Upper lobe of right lung (tissue), 1 donor: Measurements from ENCODE around the gene MAN2B2. TPM values are rescaled to one million over a fixed set of nuclear protein-coding genes. Genes with fewer than 3 reads are reported as not detected.

ENCODE experiments used
- ATAC-seq: fragments of 200-7000 bp; cut with Tn5 transposase; one replicate; pipeline ENCODE4 v1.9.1; 2020; ENCODE audit warnings: mild to moderate bottlenecking, moderate library complexity
- DNase-seq: peaks from one replicate; pipeline ENCODE4 v3.0.0-alpha.2; 2020
- H3K27ac ChIP-seq: fragments of 200-600 bp; one replicate; pipeline ENCODE4 v1.8.0; 2022
- H3K27me3 ChIP-seq: fragments of 200-600 bp; one replicate; pipeline ENCODE4 v1.8.0; 2022; ENCODE audit warnings: mild to moderate bottlenecking
- H3K36me3 ChIP-seq: fragments of 200-600 bp; one replicate; pipeline ENCODE4 v1.8.0; 2022
- H3K4me1 ChIP-seq: fragments of 200-600 bp; one replicate; pipeline ENCODE4 v1.8.0; 2022
- H3K4me3 ChIP-seq: fragments of 200-600 bp; one replicate; pipeline ENCODE4 v1.8.0; 2022; ENCODE audit warnings: mild to moderate bottlenecking
- H3K9me3 ChIP-seq: fragments of 200-600 bp; one replicate; pipeline ENCODE4 v1.8.0; 2022
- intact Hi-C: fragments of 100-400 bp; cut with DNase I; formaldehyde crosslinking; loops from one replicate; pipeline ENCODE4 v1.11.0; 2022
- total RNA-seq: library from RNA; stranded (reverse); fragmentation: NEBNext Ultra II Directional; extraction: Animal tissue kit (Norgen Biotek cat#: 25700); gene quantifications from one replicate; pipeline ENCODE4 v1.2.1, GENCODE V29; 2021
- TF ChIP-seq, protein P1 (sequence below): fragments of 200-600 bp; IDR thresholded peaks from one replicate; pipeline ENCODE4 v1.8.0; 2022; ENCODE audit warnings: antibody characterized with exemption
- donor health status: DM: no; HTN: yes; CAD: no; lungs with severe emphysema.

The MAN2B2 gene
- total RNA-seq, 1 donor from 2014 or later = 39.6 TPM

DNA sequence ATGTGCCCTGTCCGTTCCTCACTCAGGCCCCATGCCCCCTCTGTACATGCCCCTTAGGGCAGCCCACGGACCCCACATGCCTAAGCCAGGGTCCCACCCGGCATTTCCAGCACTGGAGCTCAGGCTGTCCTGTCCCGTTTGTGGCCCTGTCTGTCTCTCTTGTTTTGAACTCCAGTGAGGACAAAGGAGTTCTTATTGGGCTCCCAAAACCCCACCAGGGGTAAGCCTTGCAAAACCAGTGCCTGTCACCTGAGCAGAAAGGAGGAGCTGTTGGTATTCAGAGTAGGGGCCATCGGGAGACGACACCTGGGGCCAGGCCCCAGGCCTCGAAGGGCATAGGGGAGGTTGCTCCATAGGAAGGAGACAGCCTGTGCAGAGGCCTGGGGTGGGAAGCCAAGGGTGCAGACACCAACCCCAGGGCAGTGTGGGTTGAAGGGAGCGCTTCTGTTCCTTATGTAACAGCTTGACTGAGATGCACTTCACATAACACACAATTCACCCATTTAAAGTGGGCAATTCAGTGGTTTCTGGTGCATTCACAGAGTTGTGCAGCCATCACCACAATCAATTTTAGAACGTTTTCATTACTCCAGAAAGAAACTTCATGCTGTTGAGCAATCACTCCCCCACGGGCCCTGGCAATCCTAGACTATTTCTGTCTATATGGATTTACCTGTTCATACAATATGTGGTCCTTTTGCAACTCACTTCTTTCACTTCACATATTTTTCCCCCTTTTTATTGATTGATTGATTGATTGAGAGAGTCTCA lies 31.7 kb downstream of the MAN2B2 start:
- no peak overlapping the region for H3K4me3 ChIP-seq
- H3K4me1 ChIP-seq = no peaks in the 10 kb centered on the region
- DNase-seq (no peak), ATAC-seq (no peak)
- no peaks in the 10 kb centered on the region for H3K9me3 ChIP-seq
- TF ChIP-seq, protein P1, sequence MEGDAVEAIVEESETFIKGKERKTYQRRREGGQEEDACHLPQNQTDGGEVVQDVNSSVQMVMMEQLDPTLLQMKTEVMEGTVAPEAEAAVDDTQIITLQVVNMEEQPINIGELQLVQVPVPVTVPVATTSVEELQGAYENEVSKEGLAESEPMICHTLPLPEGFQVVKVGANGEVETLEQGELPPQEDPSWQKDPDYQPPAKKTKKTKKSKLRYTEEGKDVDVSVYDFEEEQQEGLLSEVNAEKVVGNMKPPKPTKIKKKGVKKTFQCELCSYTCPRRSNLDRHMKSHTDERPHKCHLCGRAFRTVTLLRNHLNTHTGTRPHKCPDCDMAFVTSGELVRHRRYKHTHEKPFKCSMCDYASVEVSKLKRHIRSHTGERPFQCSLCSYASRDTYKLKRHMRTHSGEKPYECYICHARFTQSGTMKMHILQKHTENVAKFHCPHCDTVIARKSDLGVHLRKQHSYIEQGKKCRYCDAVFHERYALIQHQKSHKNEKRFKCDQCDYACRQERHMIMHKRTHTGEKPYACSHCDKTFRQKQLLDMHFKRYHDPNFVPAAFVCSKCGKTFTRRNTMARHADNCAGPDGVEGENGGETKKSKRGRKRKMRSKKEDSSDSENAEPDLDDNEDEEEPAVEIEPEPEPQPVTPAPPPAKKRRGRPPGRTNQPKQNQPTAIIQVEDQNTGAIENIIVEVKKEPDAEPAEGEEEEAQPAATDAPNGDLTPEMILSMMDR = no peak
- intact Hi-C loops = no loop called here
- H3K27me3 ChIP-seq = no peaks in the 10 kb centered on the region
- H3K27ac ChIP-seq = no peak overlapping the region
- peaks cover 61% of the 10 kb centered on the region for H3K36me3 ChIP-seq

DNA sequence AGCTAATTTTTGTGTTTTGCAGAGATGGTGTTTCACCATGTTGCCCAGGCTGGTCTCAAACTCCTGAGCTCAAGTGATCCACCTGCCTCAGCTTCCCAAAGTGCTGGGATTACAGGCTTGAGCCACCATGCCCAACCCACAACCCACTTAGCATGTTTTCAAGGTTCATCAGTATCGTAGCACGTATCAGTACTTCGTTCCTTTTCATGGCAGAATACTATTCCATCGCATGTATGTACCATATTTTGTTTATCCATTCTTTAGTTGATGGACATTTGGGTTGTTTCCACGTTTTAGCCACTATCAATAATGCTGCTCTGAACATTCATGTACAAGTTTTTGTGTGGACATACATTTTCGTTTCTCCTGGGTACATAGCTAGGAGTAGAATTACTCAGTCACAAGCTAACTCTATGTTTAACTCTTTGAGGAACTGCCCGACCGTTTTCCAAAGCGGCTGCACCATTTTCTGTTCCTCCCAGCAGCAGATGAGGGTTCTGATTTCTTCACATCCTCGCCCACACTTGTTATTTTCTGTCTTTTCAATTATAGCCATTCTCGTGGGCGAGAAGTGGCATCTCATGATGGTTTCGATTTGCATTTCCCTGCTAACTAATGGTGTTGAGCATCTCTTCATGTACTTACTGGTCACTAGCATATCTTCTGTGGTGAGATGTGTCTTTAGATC lies 32.5 kb downstream of the MAN2B2 start:
- Histone ChIP-seq H3K4me1 (no peaks in the 10 kb centered on the region), H3K9me3 (no peaks in the 10 kb centered on the region), H3K4me3 (no peak overlapping the region), H3K36me3 (peaks cover 61% of the 10 kb centered on the region), H3K27ac (no peak overlapping the region), H3K27me3 (no peaks in the 10 kb centered on the region)
- no peak for DNase-seq
- TF ChIP-seq, protein P1 = no peak
- ATAC-seq = peak; percentile 41
- intact Hi-C loops = no loop called here

DNA sequence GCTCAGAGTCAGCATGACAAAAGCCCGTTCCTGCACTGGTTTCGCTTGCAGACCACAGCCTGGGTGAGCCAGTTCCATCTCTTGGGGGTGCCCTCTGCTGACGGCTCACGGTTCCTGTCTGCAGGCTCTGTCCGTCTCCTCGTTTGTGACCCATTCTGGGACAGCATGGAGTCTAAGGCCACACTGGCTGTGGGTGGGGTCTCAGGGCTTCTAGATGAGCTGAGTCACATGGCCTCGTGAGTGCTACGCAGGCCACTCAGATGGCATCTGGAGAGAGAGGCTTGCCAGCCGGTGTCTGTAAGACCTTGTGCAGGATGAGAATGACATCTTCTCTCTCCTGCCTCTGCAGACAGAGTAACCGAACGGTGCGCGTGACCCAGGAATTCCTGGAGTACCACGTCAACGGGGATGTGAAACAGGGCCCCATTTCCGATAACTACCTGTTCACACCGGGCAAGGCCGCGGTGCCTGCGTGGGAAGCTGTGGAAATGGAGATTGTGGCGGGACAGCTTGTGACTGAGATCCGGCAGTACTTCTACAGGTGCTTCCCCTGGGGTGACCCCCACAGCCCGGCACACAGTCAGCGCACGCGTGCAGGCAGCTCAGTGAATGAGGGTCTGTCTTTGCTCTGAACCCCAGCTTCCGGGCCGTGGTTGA lies 33.9 kb downstream of the MAN2B2 start:
- Histone ChIP-seq H3K36me3 (peaks cover 56% of the 10 kb centered on the region), H3K4me1 (no peaks in the 10 kb centered on the region), H3K27me3 (no peaks in the 10 kb centered on the region), H3K27ac (no peak overlapping the region), H3K4me3 (no peak overlapping the region), H3K9me3 (no peaks in the 10 kb centered on the region)
- intact Hi-C loops = no loop called here
- DNase-seq (no peak), ATAC-seq (no peak)
- TF ChIP-seq, protein P1 = no peak

- TF ChIP-seq, protein P1 = no peak
- H3K9me3 ChIP-seq = no peaks in the 10 kb centered on the region
- H3K4me1 ChIP-seq = no peaks in the 10 kb centered on the region
- no peak for ATAC-seq
- H3K4me3 ChIP-seq = no peak overlapping the region
- H3K27me3 ChIP-seq = no peaks in the 10 kb centered on the region
- no peak overlapping the region for H3K27ac ChIP-seq
- no peak for DNase-seq
- peaks cover 56% of the 10 kb centered on the region for H3K36me3 ChIP-seq
- intact Hi-C loops = no loop called here
Measured at GRCh38 chr4:6609415-6610079, 34.6 kb downstream of the MAN2B2 start.

GRCh38 chr4:6610856-6611430 lies 36.0 kb downstream of the MAN2B2 start:
- no peaks in the 10 kb centered on the region for H3K4me1 ChIP-seq
- peaks cover 52% of the 10 kb centered on the region for H3K36me3 ChIP-seq
- no peak overlapping the region for H3K4me3 ChIP-seq
- H3K9me3 ChIP-seq = no peaks in the 10 kb centered on the region
- intact Hi-C loops = no loop called here
- H3K27me3 ChIP-seq = no peaks in the 10 kb centered on the region
- TF ChIP-seq, protein P1 = no peak
- ATAC-seq (no peak), DNase-seq (no peak)
- no peak overlapping the region for H3K27ac ChIP-seq
